GM21528 (cell line): Measurements from ENCODE around the gene MARK4.

Experiments used
- ATAC-seq: cut with Tn5 transposase; IDR thresholded peaks from one replicate; pipeline ENCODE4 v1.9.1; 2021; ENCODE audit warnings: mild to moderate bottlenecking, moderate library complexity; ENCODE audit not compliant: unreplicated experiment, low FRiP score

MARK4 gene

GRCh38 chr19:45238556-45238955 is 12.5 kb upstream of the MARK4 start:
- no peak for ATAC-seq

GRCh38 chr19:45243144-45243732 is 7.8 kb upstream of the MARK4 start:
- ATAC-seq: no peak

- no peak for ATAC-seq
Measured at GRCh38 chr19:45244133-45244794, 6.8 kb upstream of the MARK4 start.

- no peak for ATAC-seq
Measured at GRCh38 chr19:45245334-45245787, 5.7 kb upstream of the MARK4 start, which contains the start of gene EXOC3L2. Gene EXOC3L2, minus strand, starts transcription at chr19:45245407. Its CDS starts 6,362 bp downstream, at chr19:45239045.

GRCh38 chr19:45245826-45246225 is 5.2 kb upstream of the MARK4 start:
- ATAC-seq: no peak

- no peak for ATAC-seq
Measured at GRCh38 chr19:45247136-45247535, 3.9 kb upstream of the MARK4 start.

- ATAC-seq: no peak
Measured at GRCh38 chr19:45249261-45250033, 1.6 kb upstream of the MARK4 start.

- ATAC-seq: no peak
Measured at GRCh38 chr19:45250216-45250831, 747 bp upstream of the MARK4 start.

GRCh38 chr19:45251452-45252354 is 632 bp downstream of the MARK4 start:
- ATAC-seq: no peak

GRCh38 chr19:45253396-45254027 is 2.4 kb downstream of the MARK4 start:
- no peak for ATAC-seq

GRCh38 chr19:45254044-45254531 is 3.0 kb downstream of the MARK4 start:
- ATAC-seq: no peak

- no peak for ATAC-seq
Measured at GRCh38 chr19:45255611-45256157, 4.6 kb downstream of the MARK4 start.

GRCh38 chr19:45256836-45257235 is 5.8 kb downstream of the MARK4 start:
- no peak for ATAC-seq

- no peak for ATAC-seq
Measured at GRCh38 chr19:45258862-45259261, 7.8 kb downstream of the MARK4 start.

GRCh38 chr19:45262570-45262969 is 11.5 kb downstream of the MARK4 start:
- no peak for ATAC-seq

- no peak for ATAC-seq
Measured at GRCh38 chr19:45263013-45263412, 11.9 kb downstream of the MARK4 start.

- no peak for ATAC-seq
Measured at GRCh38 chr19:45264781-45265317, 13.8 kb downstream of the MARK4 start.

GRCh38 chr19:45265375-45265774 is 14.3 kb downstream of the MARK4 start:
- ATAC-seq: no peak

- no peak for ATAC-seq
Measured at GRCh38 chr19:45267296-45267695, 16.2 kb downstream of the MARK4 start.
